HL-60 (cell line): ENCODE data around the gene PARVA.

Experiments
- DNase-seq, 2 experiments: peaks; one replicate each; pipeline ENCODE4 v3.0.0-alpha.2; 2010 to 2020; ENCODE audit warnings: low read depth in 1 of 2, low spot score in 1 of 2
- H3K27ac ChIP-seq: fragments of 250-450 bp; sonication (Bioruptor Pico); replicated peaks from 2 replicates; pipeline ENCODE4 v1.5.1; 2020; ENCODE audit warnings: mild to moderate bottlenecking, moderate library complexity
- H3K27me3 ChIP-seq: fragments of 250-450 bp; sonication (Bioruptor Pico); 2 replicates; pipeline ENCODE4 v1.5.1; 2021; ENCODE audit warnings: mild to moderate bottlenecking, moderate library complexity; ENCODE audit not compliant: insufficient read depth, poor library complexity, severe bottlenecking
- H3K4me3 ChIP-seq: replicated peaks from 2 replicates; pipeline ENCODE4 v1.5.1; 2011; ENCODE audit warnings: mild to moderate bottlenecking, control low read depth, low read length; ENCODE audit not compliant: insufficient read depth
- CTCF ChIP-seq: IDR thresholded peaks from one replicate; pipeline ENCODE4 v1.5.1; 2011; ENCODE audit warnings: low read length, control low read depth, inconsistent platforms; ENCODE audit not compliant: insufficient read depth
- GABPA ChIP-seq: IDR thresholded peaks from 2 replicates; pipeline ENCODE4 v1.6.1; 2012; ENCODE audit warnings: low read depth
- POLR2AphosphoS5 ChIP-seq: IDR thresholded peaks from 2 replicates; pipeline ENCODE4 v1.6.1; 2012; ENCODE audit warnings: low read depth
- REST ChIP-seq: IDR thresholded peaks from 2 replicates; pipeline ENCODE4 v1.6.1; 2012; ENCODE audit warnings: low read depth; ENCODE audit not compliant: insufficient replicate concordance
- SPI1 ChIP-seq: IDR thresholded peaks from 2 replicates; pipeline ENCODE4 v1.6.1; 2012; ENCODE audit warnings: low read depth, mild to moderate bottlenecking, borderline replicate concordance

PARVA gene

GRCh38 chr11:12536566-12536965 is 159.2 kb downstream of the PARVA start:
- TF ChIP-seq POLR2AphosphoS5 (no peak), SPI1 (no peak), CTCF (no peak), REST (no peak), GABPA (no peak)

GRCh38 chr11:12537778-12538401 is 160.5 kb downstream of the PARVA start:
- H3K27me3 ChIP-seq: no peaks in the 10 kb centered on the region
- TF ChIP-seq CTCF (no peak), GABPA (no peak), POLR2AphosphoS5 (no peak), REST (no peak), SPI1 (no peak)

More at GRCh38 chr11:12536566-12536965, 159.2 kb downstream of the PARVA start:
- Histone ChIP-seq H3K27me3 (peaks cover 2% of the 10 kb centered on the region), H3K27ac (no peak overlapping the region), H3K4me3 (no peak overlapping the region)
- DNase-seq: no peak

GRCh38 chr11:12538889-12539421 is 161.6 kb downstream of the PARVA start:
- DNase-seq: no peak
- Histone ChIP-seq H3K4me3 (no peak overlapping the region), H3K27me3 (no peaks in the 10 kb centered on the region), H3K27ac (no peak overlapping the region)
- TF ChIP-seq REST (no peak), POLR2AphosphoS5 (no peak), GABPA (no peak), CTCF (no peak), SPI1 (no peak)

More at GRCh38 chr11:12537778-12538401, 160.5 kb downstream of the PARVA start:
- Histone ChIP-seq H3K4me3 (no peak overlapping the region), H3K27ac (no peak overlapping the region)
- DNase-seq: no peak
